IPS-18c (cell line): ENCODE results near the gene ABCA2.
A peak's percentile ranks its signal among the peaks of the same experiment; 100 is the strongest.
"Not testable (repeated sequence)": the region's sequence is repeated elsewhere in the genome, so short reads cannot be mapped to it uniquely, and the experiment has no call there.

Source experiments
- H3K4me3 ChIP-seq: 2 replicates; pipeline ENCODE4 v1.7.0; 2013; ENCODE audit warnings: low read depth, mild to moderate bottlenecking, low read length, moderate library complexity; ENCODE audit not compliant: insufficient read depth
- H3K9me3 ChIP-seq: one replicate; pipeline ENCODE4 v1.6.1; 2013; ENCODE audit warnings: mild to moderate bottlenecking, low read length, moderate library complexity; ENCODE audit not compliant: control insufficient read depth, insufficient read depth

The ABCA2 gene

GRCh38 chr9:137039611-137040366 is 11.8 kb upstream of the ABCA2 start:
- no peak overlapping the region for H3K4me3 ChIP-seq
- no peaks in the 10 kb centered on the region for H3K9me3 ChIP-seq

- Histone ChIP-seq H3K4me3 (no peak overlapping the region), H3K9me3 (no peaks in the 10 kb centered on the region)
Measured at GRCh38 chr9:137038916-137039315, 10.9 kb upstream of the ABCA2 start.

- Histone ChIP-seq H3K9me3 (no peaks in the 10 kb centered on the region), H3K4me3 (no peak overlapping the region)
Measured at GRCh38 chr9:137037483-137037882, 9.4 kb upstream of the ABCA2 start.

GRCh38 chr9:137037035-137037434 is 9.0 kb upstream of the ABCA2 start:
- Histone ChIP-seq H3K4me3 (no peak overlapping the region), H3K9me3 (no peaks in the 10 kb centered on the region)

- no peak overlapping the region for H3K4me3 ChIP-seq
Measured at GRCh38 chr9:137035937-137036336, 7.9 kb upstream of the ABCA2 start.

GRCh38 chr9:137035507-137035834 is 7.4 kb upstream of the ABCA2 start:
- H3K9me3 ChIP-seq, result no peaks in the 10 kb centered on the region
- no peak overlapping the region for H3K4me3 ChIP-seq

More at GRCh38 chr9:137035937-137036336, 7.9 kb upstream of the ABCA2 start:
- no peaks in the 10 kb centered on the region for H3K9me3 ChIP-seq

GRCh38 chr9:137034709-137035506 is 6.9 kb upstream of the ABCA2 start:
- no peaks in the 10 kb centered on the region for H3K9me3 ChIP-seq
- no peak overlapping the region for H3K4me3 ChIP-seq

- no peak overlapping the region for H3K4me3 ChIP-seq
- H3K9me3 ChIP-seq, result no peaks in the 10 kb centered on the region
Measured at GRCh38 chr9:137034039-137034708, 6.1 kb upstream of the ABCA2 start.

GRCh38 chr9:137033481-137033880 is 5.4 kb upstream of the ABCA2 start:
- H3K4me3 ChIP-seq, H3K9me3 ChIP-seq: not testable (repeated sequence)

GRCh38 chr9:137032858-137033257 is 4.8 kb upstream of the ABCA2 start:
- no peaks in the 10 kb centered on the region for H3K9me3 ChIP-seq
- H3K4me3 ChIP-seq, result no peak overlapping the region

- Histone ChIP-seq H3K9me3 (no peaks in the 10 kb centered on the region), H3K4me3 (no peak within 1 kb of the TSS)
Measured at GRCh38 chr9:137031904-137032640, 4.0 kb upstream of the ABCA2 start, which contains the start of gene FUT7. Gene FUT7, minus strand, starts transcription at chr9:137032088. Its CDS starts 97 bp downstream, at chr9:137031991.

GRCh38 chr9:137030538-137031527 is 2.8 kb upstream of the ABCA2 start:
- Histone ChIP-seq H3K9me3 (no peaks in the 10 kb centered on the region), H3K4me3 (no peak overlapping the region)

- H3K4me3 ChIP-seq, result no peak overlapping the region
- no peaks in the 10 kb centered on the region for H3K9me3 ChIP-seq
Measured at GRCh38 chr9:137030006-137030405, 2.0 kb upstream of the ABCA2 start.

GRCh38 chr9:137029058-137029936 is 1.3 kb upstream of the ABCA2 start:
- Histone ChIP-seq H3K9me3 (no peaks in the 10 kb centered on the region), H3K4me3 (peak overlapping the region; percentile 71; the same call in 1 of the 2 replicates)

GRCh38 chr9:137028263-137029057 is 423 bp upstream of the ABCA2 start:
- Histone ChIP-seq H3K4me3 (peak overlapping the region; percentile 71), H3K9me3 (no peaks in the 10 kb centered on the region)
